Activated B cell treated with CpG ODN at 0.5 μM for 24 hours (primary cell): ENCODE results near the gene HSD17B10. TPM values are rescaled to one million over a fixed set of nuclear protein-coding genes. Genes with fewer than 3 reads are reported as not detected.

ENCODE experiments used
- ATAC-seq: fragments of 200-7000 bp; cut with Tn5 transposase; one replicate; pipeline ENCODE4 v1.10.0; 2021; ENCODE audit warnings: low read depth, mild to moderate bottlenecking, moderate library complexity
- CTCF ChIA-PET: fragments of 350-600 bp; sonication (Branson Sonifier 250); formaldehyde crosslinking; loops from one replicate; lab custom pipeline; 2021; ENCODE audit warnings: antibody characterized with exemption; lab: Charles Lee
- POLR2A ChIA-PET: fragments of 350-600 bp; sonication (Branson Sonifier 250); formaldehyde crosslinking; loops from one replicate; lab custom pipeline; 2021; ENCODE audit warnings: antibody characterized with exemption; lab: Charles Lee
- DNase-seq: peaks from one replicate; pipeline ENCODE4 v3.0.0; 2022
- H3K27ac Mint-ChIP-seq: one replicate; pipeline ENCODE4 v1.8.0; 2020; ENCODE audit warnings: mixed read lengths
- H3K27me3 Mint-ChIP-seq: one replicate; pipeline ENCODE4 v1.8.0; 2021; ENCODE audit warnings: mixed read lengths
- H3K36me3 Mint-ChIP-seq: one replicate; pipeline ENCODE4 v1.8.0; 2021; ENCODE audit warnings: low read depth, mixed read lengths
- H3K4me1 Mint-ChIP-seq: one replicate; pipeline ENCODE4 v1.8.0; 2021; ENCODE audit warnings: mixed read lengths
- H3K4me3 Mint-ChIP-seq: one replicate; pipeline ENCODE4 v1.8.0; 2020; ENCODE audit warnings: mild to moderate bottlenecking, mixed read lengths
- H3K9me3 Mint-ChIP-seq: one replicate; pipeline ENCODE4 v1.8.0; 2020; ENCODE audit warnings: mixed read lengths
- intact Hi-C: fragments of 100-400 bp; cut with micrococcal nuclease; formaldehyde crosslinking; loops from one replicate; pipeline ENCODE4 v1.15.1; 2024
- total RNA-seq: library from RNA; stranded (reverse); gene quantifications from 2 replicates; pipeline ENCODE4 v1.2.3, GENCODE V29; 2022
- TF ChIP-seq, protein P1 (sequence below): fragments of 200-600 bp; IDR thresholded peaks from one replicate; pipeline ENCODE4 v1.8.0; 2022; ENCODE audit warnings: antibody characterized with exemption, mild to moderate bottlenecking

The HSD17B10 gene
- total RNA-seq, 1 donor from 2014 or later = 108 TPM

DNA sequence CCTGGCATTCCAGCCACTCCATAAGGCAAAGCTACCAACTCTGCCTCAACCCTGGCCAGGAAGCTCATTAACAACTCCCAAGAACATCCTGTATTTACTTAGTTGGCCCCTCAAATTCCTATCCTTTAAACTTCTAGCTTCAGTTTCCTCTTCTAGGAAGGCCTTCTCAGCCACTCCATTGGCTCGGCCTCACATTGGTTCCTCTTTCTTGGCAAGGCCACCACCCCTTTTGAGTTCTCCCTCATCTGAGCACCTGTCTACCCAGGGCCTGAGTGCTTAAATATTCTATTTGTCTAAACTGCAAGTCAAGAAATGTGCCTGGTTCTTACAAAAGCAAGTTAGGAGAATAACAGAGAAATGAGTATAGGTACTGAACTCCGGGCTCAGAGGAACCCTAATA, 21.7 kb downstream of the HSD17B10 start:
- no peaks in the 10 kb centered on the region for H3K27me3 Mint-ChIP-seq
- H3K36me3 Mint-ChIP-seq = peaks cover 51% of the 10 kb centered on the region
- no peaks in the 10 kb centered on the region for H3K9me3 Mint-ChIP-seq
- intact Hi-C loops = no loop called here
- H3K4me1 Mint-ChIP-seq = peaks cover under 1% of the 10 kb centered on the region
- ChIA-PET POLR2A (no interaction called here), CTCF (no interaction called here)
- TF ChIP-seq, protein P1, sequence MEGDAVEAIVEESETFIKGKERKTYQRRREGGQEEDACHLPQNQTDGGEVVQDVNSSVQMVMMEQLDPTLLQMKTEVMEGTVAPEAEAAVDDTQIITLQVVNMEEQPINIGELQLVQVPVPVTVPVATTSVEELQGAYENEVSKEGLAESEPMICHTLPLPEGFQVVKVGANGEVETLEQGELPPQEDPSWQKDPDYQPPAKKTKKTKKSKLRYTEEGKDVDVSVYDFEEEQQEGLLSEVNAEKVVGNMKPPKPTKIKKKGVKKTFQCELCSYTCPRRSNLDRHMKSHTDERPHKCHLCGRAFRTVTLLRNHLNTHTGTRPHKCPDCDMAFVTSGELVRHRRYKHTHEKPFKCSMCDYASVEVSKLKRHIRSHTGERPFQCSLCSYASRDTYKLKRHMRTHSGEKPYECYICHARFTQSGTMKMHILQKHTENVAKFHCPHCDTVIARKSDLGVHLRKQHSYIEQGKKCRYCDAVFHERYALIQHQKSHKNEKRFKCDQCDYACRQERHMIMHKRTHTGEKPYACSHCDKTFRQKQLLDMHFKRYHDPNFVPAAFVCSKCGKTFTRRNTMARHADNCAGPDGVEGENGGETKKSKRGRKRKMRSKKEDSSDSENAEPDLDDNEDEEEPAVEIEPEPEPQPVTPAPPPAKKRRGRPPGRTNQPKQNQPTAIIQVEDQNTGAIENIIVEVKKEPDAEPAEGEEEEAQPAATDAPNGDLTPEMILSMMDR = no peak
- ATAC-seq (no peak), DNase-seq (no peak)
- no peak overlapping the region for H3K27ac Mint-ChIP-seq
- no peak overlapping the region for H3K4me3 Mint-ChIP-seq

DNA sequence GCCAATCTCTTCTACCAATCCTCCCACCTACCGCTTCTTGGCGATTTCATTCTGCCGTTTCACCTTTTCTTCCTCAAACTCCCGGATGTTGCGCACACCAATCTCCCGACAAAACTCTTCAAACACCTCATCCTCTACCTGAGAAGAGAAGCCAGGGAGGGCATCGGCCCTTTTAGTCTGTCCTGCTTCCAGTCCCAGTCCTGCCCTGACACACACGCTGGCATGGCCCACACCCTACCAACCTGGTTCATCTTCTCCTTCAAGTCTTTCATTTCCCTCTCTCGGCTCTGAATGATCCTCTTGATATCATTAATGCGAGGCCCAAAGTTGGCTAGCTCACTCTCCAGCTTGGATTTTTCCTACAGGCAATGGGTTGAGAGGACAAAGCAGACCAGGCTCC, 30.6 kb downstream of the HSD17B10 start:
- Mint-ChIP-seq H3K9me3 (no peaks in the 10 kb centered on the region), H3K27ac (no peak overlapping the region), H3K27me3 (no peaks in the 10 kb centered on the region), H3K4me3 (no peak overlapping the region), H3K4me1 (no peaks in the 10 kb centered on the region), H3K36me3 (peaks cover 73% of the 10 kb centered on the region)
- no peak for ATAC-seq
- intact Hi-C loops = no loop called here
- POLR2A ChIA-PET = no interaction called here
- no peak for DNase-seq
- CTCF ChIA-PET = no interaction called here
- TF ChIP-seq, protein P1 = no peak

DNA sequence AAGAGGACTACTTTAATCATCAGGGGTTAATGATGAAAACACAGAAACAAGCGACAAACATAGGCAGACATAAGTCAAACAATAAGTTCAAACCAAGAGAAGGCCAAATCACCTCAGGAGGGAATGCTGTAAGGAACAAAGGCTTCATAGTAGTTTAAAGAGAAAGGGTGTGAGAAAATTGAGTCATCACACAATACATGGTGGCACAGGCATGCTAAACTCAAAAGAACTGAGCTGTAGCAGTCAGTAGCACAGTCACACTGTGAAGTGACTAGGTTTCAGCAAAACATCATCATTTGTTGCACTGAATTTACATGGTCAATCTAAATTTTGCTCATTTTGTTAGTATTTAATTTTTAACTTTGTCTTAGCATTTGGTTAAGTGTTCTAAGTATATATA, 36.0 kb downstream of the HSD17B10 start:
- intact Hi-C loops = no loop called here

DNA sequence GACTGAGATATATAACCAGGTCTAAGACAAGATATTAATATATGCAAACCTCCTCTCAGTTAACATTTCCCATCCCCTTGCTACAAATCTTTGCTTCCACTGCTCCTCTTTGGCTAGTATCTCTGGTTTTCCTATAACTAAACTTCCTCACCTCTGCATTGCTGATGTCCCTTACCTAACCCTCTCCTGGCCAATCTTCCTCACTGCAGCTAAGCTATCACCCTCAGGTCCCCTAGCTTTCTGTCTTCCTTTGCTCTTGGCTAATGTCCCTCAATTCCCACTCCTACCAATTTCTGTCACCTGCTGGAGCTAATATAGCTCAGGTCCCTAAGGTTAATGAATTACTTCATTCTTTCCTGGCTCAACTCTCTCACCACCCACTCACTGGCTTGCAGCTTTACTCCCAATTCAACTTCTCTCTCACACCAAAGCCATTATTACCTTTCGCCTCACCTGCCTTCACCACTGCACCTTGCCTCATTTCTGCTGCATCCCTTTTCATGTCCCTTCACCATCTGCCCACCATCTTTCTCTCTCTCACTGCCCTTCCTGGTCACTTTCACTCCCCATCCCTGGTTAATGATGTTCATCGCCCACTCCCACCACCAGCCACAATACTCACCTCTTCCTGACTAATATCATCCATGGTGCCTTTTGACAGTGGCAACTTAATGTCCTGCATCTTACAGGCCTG, 38.4 kb downstream of the HSD17B10 start:
- intact Hi-C loops = no loop called here
- ChIA-PET CTCF (no interaction called here), POLR2A (no interaction called here)
- TF ChIP-seq, protein P1 = no peak
- ATAC-seq (no peak), DNase-seq (no peak)
- Mint-ChIP-seq H3K4me1 (no peaks in the 10 kb centered on the region), H3K4me3 (no peak overlapping the region), H3K9me3 (no peaks in the 10 kb centered on the region), H3K27ac (no peak overlapping the region), H3K27me3 (no peaks in the 10 kb centered on the region), H3K36me3 (peaks cover 55% of the 10 kb centered on the region)

More for the DNA sequence above, 36.0 kb downstream of the HSD17B10 start:
- DNase-seq (no peak), ATAC-seq (no peak)
- peaks cover 62% of the 10 kb centered on the region for H3K36me3 Mint-ChIP-seq
- H3K4me3 Mint-ChIP-seq = no peak overlapping the region
- H3K4me1 Mint-ChIP-seq = no peaks in the 10 kb centered on the region
- H3K27me3 Mint-ChIP-seq = no peaks in the 10 kb centered on the region
- TF ChIP-seq, protein P1 = no peak
- POLR2A ChIA-PET = no interaction called here
- H3K27ac Mint-ChIP-seq = no peak overlapping the region
- CTCF ChIA-PET = no interaction called here
- H3K9me3 Mint-ChIP-seq = no peaks in the 10 kb centered on the region

DNA sequence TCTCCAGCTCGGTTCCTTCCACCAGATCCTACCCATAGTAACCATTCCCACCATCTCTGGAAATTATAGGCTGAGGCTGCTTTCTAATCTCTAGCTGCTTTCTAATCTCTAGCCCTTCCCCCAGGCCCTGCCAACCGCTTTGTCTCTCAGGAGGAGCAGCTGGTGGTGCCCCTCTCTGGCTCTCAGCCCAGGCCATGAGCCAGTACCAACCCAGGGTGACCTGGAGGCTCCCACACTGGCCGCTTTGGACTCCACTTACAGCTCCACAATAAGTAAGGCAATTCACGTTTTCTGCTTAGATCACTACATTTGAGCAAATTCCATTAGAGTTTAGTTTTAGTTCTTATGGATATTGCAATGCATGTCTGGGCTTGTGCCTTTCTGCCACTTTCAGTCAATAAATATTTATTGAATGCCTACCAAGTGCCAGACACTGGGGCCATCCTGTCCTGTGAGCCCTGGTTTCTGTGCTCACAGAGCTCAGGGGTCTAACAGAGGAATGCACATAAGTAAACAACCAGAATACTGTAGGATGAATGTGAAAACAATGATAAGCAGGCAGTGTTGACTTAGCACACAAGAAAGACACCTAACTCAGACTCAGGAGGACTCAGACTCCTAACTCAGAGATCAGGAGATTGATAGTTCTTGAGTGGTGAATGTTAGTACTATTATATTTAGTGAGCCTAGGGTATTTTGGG, 50.6 kb downstream of the HSD17B10 start:
- Mint-ChIP-seq H3K27ac (no peak overlapping the region), H3K9me3 (no peaks in the 10 kb centered on the region), H3K4me1 (no peaks in the 10 kb centered on the region), H3K4me3 (no peak overlapping the region), H3K36me3 (peaks cover 62% of the 10 kb centered on the region), H3K27me3 (no peaks in the 10 kb centered on the region)
- ChIA-PET POLR2A (no interaction called here), CTCF (no interaction called here)
- DNase-seq (no peak), ATAC-seq (no peak)
- intact Hi-C loops = no loop called here
- TF ChIP-seq, protein P1 = no peak

Other genes starting within 250 kb of the HSD17B10 start
- gene KDM5C, start 209.2 kb downstream of the HSD17B10 start, total RNA-seq = 109 and 117 TPM in 2 replicates
- 0.24 and 0.53 TPM in 2 replicates for gene IQSEC2, start 152.8 kb downstream of the HSD17B10 start, total RNA-seq
- gene SMC1A, start 11.7 kb downstream of the HSD17B10 start, total RNA-seq = 75.8 and 84.0 TPM in 2 replicates
- gene RIBC1, start 11.5 kb downstream of the HSD17B10 start, total RNA-seq = 0.86 and 0.91 TPM in 2 replicates